Liver (tissue), 9 donors: Measurements from ENCODE around the gene C3orf18. TPM values are rescaled to one million over a fixed set of nuclear protein-coding genes. Genes with fewer than 3 reads are reported as not detected.

Experiments
- DNase-seq: peaks from one replicate; pipeline ENCODE4 v3.0.0-alpha.2; 2017; ENCODE audit warnings: low spot score
- H3K27ac ChIP-seq, 2 donors: one replicate each; pipeline ENCODE4 v1.7.0; 2013; ENCODE audit warnings: inconsistent platforms in 2 of 2, low read length in 2 of 2, control low read depth in 1 of 2, low read depth in 1 of 2, mild to moderate bottlenecking in 1 of 2
- H3K27me3 ChIP-seq, 4 donors: one replicate each; pipeline versions ENCODE4 v1.6.1 to v1.7.0; 2013; ENCODE audit warnings: low read length in 3 of 4, inconsistent platforms in 1 of 4, mild to moderate bottlenecking in 1 of 4, moderate library complexity in 1 of 4; ENCODE audit not compliant: control insufficient read depth in 4 of 4, insufficient read depth in 4 of 4
- H3K36me3 ChIP-seq, 4 donors: one replicate each; pipeline versions ENCODE4 v1.6.1 to v1.7.0; 2013; ENCODE audit warnings: low read length in 3 of 4, mild to moderate bottlenecking in 3 of 4, low read depth in 1 of 4, moderate library complexity in 1 of 4; ENCODE audit not compliant: control insufficient read depth in 4 of 4, insufficient read depth in 3 of 4
- H3K4me1 ChIP-seq, 4 donors: one replicate each; pipeline versions ENCODE4 v1.6.1 to v1.7.0; 2013; ENCODE audit warnings: low read length in 3 of 4, mild to moderate bottlenecking in 3 of 4, moderate library complexity in 1 of 4; ENCODE audit not compliant: control insufficient read depth in 4 of 4, insufficient read depth in 4 of 4
- H3K4me3 ChIP-seq, 3 donors: one replicate each; pipeline versions ENCODE4 v1.6.1 to v1.7.0; 2013; ENCODE audit warnings: low read length in 3 of 3, control low read depth in 1 of 3, low read depth in 1 of 3, mild to moderate bottlenecking in 1 of 3
- H3K9ac ChIP-seq, 2 donors: one replicate each; pipeline ENCODE4 v1.7.0; 2013; ENCODE audit warnings: low read length in 2 of 2, mild to moderate bottlenecking in 2 of 2, moderate library complexity in 2 of 2, control low read depth in 1 of 2, low read depth in 1 of 2
- H3K9me3 ChIP-seq, 4 donors: one replicate each; pipeline versions ENCODE4 v1.6.1 to v1.7.0; 2013; ENCODE audit warnings: low read length in 3 of 4; ENCODE audit not compliant: control insufficient read depth in 4 of 4
- ATF3 ChIP-seq: IDR thresholded peaks from 2 replicates; pipeline ENCODE4 v1.6.1; 2016; ENCODE audit warnings: antibody characterized with exemption
- CTCF ChIP-seq: fragments of 150-350 bp; IDR thresholded peaks from 2 replicates; pipeline ENCODE4 v1.5.1; 2017; ENCODE audit warnings: improper control_type of control experiment, low read depth, low read length; ENCODE audit not compliant: missing input control
- EGR1 ChIP-seq, 2 donors: IDR thresholded peaks; 2 replicates each; pipeline ENCODE4 v1.6.1; 2016 to 2018; ENCODE audit warnings: antibody characterized with exemption in 2 of 2, low read depth in 2 of 2
- FOXA1 ChIP-seq: IDR thresholded peaks from 2 replicates; pipeline ENCODE4 v1.6.1; 2016; ENCODE audit warnings: antibody characterized with exemption
- FOXA2 ChIP-seq: IDR thresholded peaks from 2 replicates; pipeline ENCODE4 v1.6.1; 2016; ENCODE audit warnings: antibody characterized with exemption
- GABPA ChIP-seq, 2 donors: IDR thresholded peaks in 1 of 2; conservative IDR thresholded peaks in 1 of 2; 2 replicates each; pipeline ENCODE4 v1.6.1; 2016; ENCODE audit warnings: antibody characterized with exemption in 2 of 2, mild to moderate bottlenecking in 1 of 2, moderate library complexity in 1 of 2
- HNF4A ChIP-seq, 2 donors: conservative IDR thresholded peaks; 2 replicates each; pipeline ENCODE4 v1.6.1; 2016; ENCODE audit warnings: antibody characterized with exemption in 2 of 2, mild to moderate bottlenecking in 2 of 2
- HNF4G ChIP-seq: IDR thresholded peaks from 2 replicates; pipeline ENCODE4 v1.6.1; 2016; ENCODE audit warnings: antibody characterized with exemption
- JUND ChIP-seq, 2 donors: IDR thresholded peaks; 2 replicates each; pipeline ENCODE4 v1.6.1; 2016; ENCODE audit warnings: antibody characterized with exemption in 2 of 2
- MAX ChIP-seq: IDR thresholded peaks from 2 replicates; pipeline ENCODE4 v1.6.1; 2016; ENCODE audit warnings: antibody characterized with exemption
- RAD21 ChIP-seq, 2 donors: IDR thresholded peaks; 2 replicates each; pipeline ENCODE4 v1.6.1; 2016; ENCODE audit warnings: antibody characterized with exemption in 2 of 2, mild to moderate bottlenecking in 2 of 2
- SP1 ChIP-seq: IDR thresholded peaks from 2 replicates; pipeline ENCODE4 v1.6.1; 2018; ENCODE audit warnings: antibody characterized with exemption, mild to moderate bottlenecking
- TAF1 ChIP-seq: conservative IDR thresholded peaks from 2 replicates; pipeline ENCODE4 v1.6.1; 2016; ENCODE audit warnings: antibody characterized with exemption, mild to moderate bottlenecking
- YY1 ChIP-seq: IDR thresholded peaks from 2 replicates; pipeline ENCODE4 v1.6.1; 2016; ENCODE audit warnings: antibody characterized with exemption, mild to moderate bottlenecking
- WGBS: extraction: QIAGEN DNeasy Blood & Tissue Kit; methylation state at CpG from one replicate; pipeline ENCODE4 v1.1.7; 2013; 5-methylcytosine and 5-hydroxymethylcytosine counted together
- polyA plus RNA-seq, 2 donors: library from polyadenylated mRNA; stranded (reverse) in 1 of 2; unstranded in 1 of 2; fragments of 200-250 nt in 1 of 2; fragments of >200 nt in 1 of 2; fragmentation: Nextera tagmentation in 1 of 2; extraction: Ambion mirVana in 1 of 2; gene quantifications; one replicate each; pipeline versions ENCODE4 v1.2.1 to v1.2.3, GENCODE V29; 2013 to 2015
- total RNA-seq, 2 donors: library from RNA; depleted of rRNA; stranded (reverse); fragments of >200 nt; gene quantifications; one replicate each; pipeline ENCODE4 v1.2.3, GENCODE V29; 2014
- TF ChIP-seq, protein P1 (sequence below): IDR thresholded peaks from 2 replicates; pipeline ENCODE4 v1.6.1; 2016; ENCODE audit warnings: antibody characterized with exemption
- donor health status: healthy.
- donor health status: healthy.
- donor health status: healthy.
- donor health status: healthy.
- donor health status: healthy.

The C3orf18 gene
- total and polyA plus RNA-seq, 4 donors: 0.54 to 2.7 (median 1.5) TPM

DNA sequence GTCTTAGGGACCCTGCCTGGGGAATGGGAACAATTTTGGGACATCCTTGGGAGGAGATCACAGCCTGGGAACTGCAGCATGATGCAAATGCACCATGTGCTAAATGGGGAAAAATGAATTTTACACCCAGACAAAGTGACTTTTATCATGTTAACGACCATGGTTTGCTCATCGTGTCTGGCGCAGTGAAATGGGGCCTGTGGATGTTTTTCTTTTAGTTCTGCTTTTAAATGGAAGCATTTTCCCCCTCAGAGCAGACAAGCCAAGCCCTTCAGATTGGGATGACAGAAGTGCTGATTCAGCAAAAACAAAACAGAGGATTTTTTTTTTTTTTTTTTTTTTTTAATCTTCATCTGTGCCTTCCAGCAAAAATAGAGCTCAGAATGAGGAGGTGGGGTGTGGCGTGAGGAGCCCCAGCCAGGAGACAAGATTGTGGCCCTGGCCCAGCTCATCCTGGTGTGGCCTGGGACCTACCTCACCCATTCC, 49.8 kb downstream of the C3orf18 start (continued):
- TF ChIP-seq CTCF (no peak), JUND (IDR thresholded peaks at IDR 0.05) (no peak), YY1 (no peak), SP1 (no peak), TAF1 (no peak), FOXA1 (no peak), HNF4A (conservative IDR thresholded peaks at IDR 0.05) (no peak), FOXA2 (no peak), MAX (no peak)

DNA sequence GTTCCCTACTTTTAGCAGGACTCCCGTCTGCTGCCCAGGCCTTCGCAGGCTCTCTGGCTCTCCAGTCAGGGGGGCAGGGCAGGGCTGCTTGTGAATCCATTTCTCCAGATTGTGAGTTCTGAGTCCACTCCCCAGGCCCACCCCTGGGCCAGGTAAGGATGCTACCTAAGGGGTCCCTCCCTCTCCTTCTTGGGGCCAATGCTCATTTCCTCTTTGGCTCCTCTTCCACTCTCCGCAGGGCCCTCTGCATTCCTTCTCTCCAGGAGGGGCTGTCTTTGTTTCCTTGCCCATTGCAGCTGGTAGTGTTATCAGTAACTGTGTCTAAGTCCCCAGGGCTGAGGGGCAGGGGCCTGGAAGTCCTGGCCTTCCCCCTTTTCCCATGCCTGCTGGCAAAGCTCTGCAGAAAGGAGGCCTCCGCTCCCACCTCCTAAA, 51.1 kb downstream of the C3orf18 start:
- H3K36me3 ChIP-seq: no peaks in the 10 kb centered on the region
- TF ChIP-seq YY1: no peak
- TF ChIP-seq RAD21 (IDR thresholded peaks at IDR 0.05): no peak
- no peak for TF ChIP-seq ATF3
- no peak for TF ChIP-seq SP1
- TF ChIP-seq GABPA (IDR thresholded peaks at IDR 0.05 in 1 of 2, conservative IDR thresholded peaks at IDR 0.05 in 1 of 2): no peak
- TF ChIP-seq, protein P1, sequence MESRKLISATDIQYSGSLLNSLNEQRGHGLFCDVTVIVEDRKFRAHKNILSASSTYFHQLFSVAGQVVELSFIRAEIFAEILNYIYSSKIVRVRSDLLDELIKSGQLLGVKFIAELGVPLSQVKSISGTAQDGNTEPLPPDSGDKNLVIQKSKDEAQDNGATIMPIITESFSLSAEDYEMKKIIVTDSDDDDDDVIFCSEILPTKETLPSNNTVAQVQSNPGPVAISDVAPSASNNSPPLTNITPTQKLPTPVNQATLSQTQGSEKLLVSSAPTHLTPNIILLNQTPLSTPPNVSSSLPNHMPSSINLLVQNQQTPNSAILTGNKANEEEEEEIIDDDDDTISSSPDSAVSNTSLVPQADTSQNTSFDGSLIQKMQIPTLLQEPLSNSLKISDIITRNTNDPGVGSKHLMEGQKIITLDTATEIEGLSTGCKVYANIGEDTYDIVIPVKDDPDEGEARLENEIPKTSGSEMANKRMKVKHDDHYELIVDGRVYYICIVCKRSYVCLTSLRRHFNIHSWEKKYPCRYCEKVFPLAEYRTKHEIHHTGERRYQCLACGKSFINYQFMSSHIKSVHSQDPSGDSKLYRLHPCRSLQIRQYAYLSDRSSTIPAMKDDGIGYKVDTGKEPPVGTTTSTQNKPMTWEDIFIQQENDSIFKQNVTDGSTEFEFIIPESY: no peak
- no peak for TF ChIP-seq CTCF
- no peak for TF ChIP-seq HNF4G
- TF ChIP-seq MAX: no peak
- no peak for TF ChIP-seq FOXA2
- no peak for TF ChIP-seq HNF4A (conservative IDR thresholded peaks at IDR 0.05)
- TF ChIP-seq EGR1 (IDR thresholded peaks at IDR 0.05; ENCODE audit: low read depth in 2 of 2): no peak
- H3K9me3 ChIP-seq: no peaks in the 10 kb centered on the region
- no peak overlapping the region for H3K4me3 ChIP-seq
- H3K27ac ChIP-seq: no peak overlapping the region
- H3K9ac ChIP-seq: no peak overlapping the region
- H3K27me3 ChIP-seq: peaks cover 0 to 4% (median 0%) of the 10 kb centered on the region in 4 donors
- DNase-seq: no peak
- no peaks in the 10 kb centered on the region for H3K4me1 ChIP-seq
- 92% methylated on average over 4 of the region's 4 CpGs for WGBS
